Endothelial cell (in vitro differentiated cells): ENCODE results near the gene SLC22A16. TPM values are rescaled to one million over a fixed set of nuclear protein-coding genes. Genes with fewer than 3 reads are reported as not detected.

Experiments
- DNase-seq: peaks from one replicate; pipeline ENCODE4 v3.0.0; 2021; ENCODE audit warnings: low spot score
- H3K27ac Mint-ChIP-seq: one replicate; pipeline ENCODE4 v1.8.0; 2021; ENCODE audit warnings: mixed read lengths, inconsistent platforms; ENCODE audit not compliant: unreplicated experiment
- H3K27me3 Mint-ChIP-seq: one replicate; pipeline ENCODE4 v1.8.0; 2021; ENCODE audit warnings: mild to moderate bottlenecking, moderate library complexity, mixed read lengths, inconsistent platforms; ENCODE audit not compliant: unreplicated experiment
- H3K36me3 Mint-ChIP-seq: one replicate; pipeline ENCODE4 v1.8.0; 2021; ENCODE audit warnings: mild to moderate bottlenecking, low read depth, mixed read lengths, inconsistent platforms; ENCODE audit not compliant: unreplicated experiment
- H3K4me1 Mint-ChIP-seq: one replicate; pipeline ENCODE4 v1.8.0; 2021; ENCODE audit warnings: mild to moderate bottlenecking, mixed read lengths, inconsistent platforms; ENCODE audit not compliant: unreplicated experiment
- H3K4me3 Mint-ChIP-seq: one replicate; pipeline ENCODE4 v1.8.0; 2021; ENCODE audit warnings: mild to moderate bottlenecking, mixed read lengths, inconsistent platforms; ENCODE audit not compliant: unreplicated experiment
- H3K9me3 Mint-ChIP-seq: one replicate; pipeline ENCODE4 v1.8.0; 2021; ENCODE audit warnings: mixed read lengths, inconsistent platforms; ENCODE audit not compliant: unreplicated experiment
- CTCF ChIP-seq: fragments of 200-600 bp; sonication (generic); IDR thresholded peaks from one replicate; pipeline ENCODE4 v1.5.0; 2021; ENCODE audit warnings: antibody characterized with exemption; ENCODE audit not compliant: unreplicated experiment
- total RNA-seq: library from RNA; stranded (reverse); fragmentation: NEBNext Ultra II Directional; extraction: Animal tissue kit (Norgen Biotek cat#: 25700); gene quantifications from one replicate; pipeline ENCODE4 v1.2.1, GENCODE V29; 2021; ENCODE audit not compliant: unreplicated experiment

The SLC22A16 gene
- total RNA-seq, 1 donor from 2014 or later, result 0.54 TPM

GRCh38 chr6:110493253-110493800 lies 16.9 kb upstream of the SLC22A16 start:
- H3K36me3 Mint-ChIP-seq, result no peaks in the 10 kb centered on the region
- TF ChIP-seq CTCF, result no peak
- no peak overlapping the region for H3K4me3 Mint-ChIP-seq
- H3K27ac Mint-ChIP-seq, result no peak overlapping the region
- H3K9me3 Mint-ChIP-seq, result no peaks in the 10 kb centered on the region
- H3K4me1 Mint-ChIP-seq, result no peaks in the 10 kb centered on the region
- DNase-seq, result no peak
- H3K27me3 Mint-ChIP-seq, result peaks cover 12% of the 10 kb centered on the region

- Mint-ChIP-seq H3K4me1 (no peaks in the 10 kb centered on the region), H3K27me3 (peaks cover 12% of the 10 kb centered on the region), H3K27ac (no peak overlapping the region), H3K4me3 (no peak overlapping the region), H3K9me3 (no peaks in the 10 kb centered on the region), H3K36me3 (no peaks in the 10 kb centered on the region)
- no peak for TF ChIP-seq CTCF
- DNase-seq, result no peak
These were observed 16.2 kb upstream of the SLC22A16 start for GRCh38 chr6:110492584-110492983.

- Mint-ChIP-seq H3K27ac (no peak overlapping the region), H3K27me3 (peaks cover 9% of the 10 kb centered on the region), H3K9me3 (no peaks in the 10 kb centered on the region), H3K4me3 (no peak overlapping the region), H3K36me3 (no peaks in the 10 kb centered on the region), H3K4me1 (no peaks in the 10 kb centered on the region)
- DNase-seq, result no peak
- TF ChIP-seq CTCF, result no peak
These were observed 15.4 kb upstream of the SLC22A16 start for GRCh38 chr6:110491644-110492317.

GRCh38 chr6:110491299-110491643 lies 14.9 kb upstream of the SLC22A16 start:
- no peaks in the 10 kb centered on the region for H3K4me1 Mint-ChIP-seq

More at GRCh38 chr6:110491299-110491643, 14.9 kb upstream of the SLC22A16 start:
- H3K27ac Mint-ChIP-seq, result no peak overlapping the region
- no peak for TF ChIP-seq CTCF
- H3K4me3 Mint-ChIP-seq, result no peak overlapping the region
- peaks cover 7% of the 10 kb centered on the region for H3K27me3 Mint-ChIP-seq
- H3K36me3 Mint-ChIP-seq, result no peaks in the 10 kb centered on the region
- H3K9me3 Mint-ChIP-seq, result no peaks in the 10 kb centered on the region
- no peak for DNase-seq
